ENCODE results near the gene COLEC12. TPM values are rescaled to one million over a fixed set of nuclear protein-coding genes. Genes with fewer than 3 reads are reported as not detected.
A peak's percentile ranks its signal among the peaks of the same experiment; 100 is the strongest.

The COLEC12 gene
- total and polyA plus RNA-seq, 8 donors = 0.35 to 5.5 (median 1.3) TPM

DNA sequence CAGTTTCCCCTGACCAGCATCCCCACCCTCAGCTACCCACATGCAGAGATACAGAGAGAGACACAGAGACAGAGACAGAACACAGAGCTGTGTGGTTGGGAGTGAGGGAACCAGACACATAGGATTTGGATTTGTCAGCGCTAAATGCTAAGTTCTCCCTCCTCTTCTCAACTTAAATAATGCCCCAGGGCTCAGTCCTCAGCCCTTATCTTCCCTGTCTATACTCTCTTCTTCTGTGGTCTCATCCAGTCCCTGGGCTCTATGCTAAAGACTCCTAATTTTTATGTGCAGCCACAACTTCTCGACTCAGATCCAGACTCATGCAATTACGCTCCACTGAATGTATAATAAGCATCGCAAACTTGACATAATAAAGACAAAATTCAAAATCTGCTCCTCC lies 47.1 kb downstream of the COLEC12 start:
- DNase-seq = no peak
- intact Hi-C loops (cut with DNase I) = no loop called here
- no peaks in the 10 kb centered on the region for H3K9me3 ChIP-seq
- H3K27ac ChIP-seq = no peak overlapping the region
- FAIRE-seq = no peak
- H3K4me1 ChIP-seq = peaks cover 5 to 16% (median 9%) of the 10 kb centered on the region in 3 donors
- H3K4me3 ChIP-seq = no peak overlapping the region
- ATAC-seq = no peak
- TF ChIP-seq, protein P1, sequence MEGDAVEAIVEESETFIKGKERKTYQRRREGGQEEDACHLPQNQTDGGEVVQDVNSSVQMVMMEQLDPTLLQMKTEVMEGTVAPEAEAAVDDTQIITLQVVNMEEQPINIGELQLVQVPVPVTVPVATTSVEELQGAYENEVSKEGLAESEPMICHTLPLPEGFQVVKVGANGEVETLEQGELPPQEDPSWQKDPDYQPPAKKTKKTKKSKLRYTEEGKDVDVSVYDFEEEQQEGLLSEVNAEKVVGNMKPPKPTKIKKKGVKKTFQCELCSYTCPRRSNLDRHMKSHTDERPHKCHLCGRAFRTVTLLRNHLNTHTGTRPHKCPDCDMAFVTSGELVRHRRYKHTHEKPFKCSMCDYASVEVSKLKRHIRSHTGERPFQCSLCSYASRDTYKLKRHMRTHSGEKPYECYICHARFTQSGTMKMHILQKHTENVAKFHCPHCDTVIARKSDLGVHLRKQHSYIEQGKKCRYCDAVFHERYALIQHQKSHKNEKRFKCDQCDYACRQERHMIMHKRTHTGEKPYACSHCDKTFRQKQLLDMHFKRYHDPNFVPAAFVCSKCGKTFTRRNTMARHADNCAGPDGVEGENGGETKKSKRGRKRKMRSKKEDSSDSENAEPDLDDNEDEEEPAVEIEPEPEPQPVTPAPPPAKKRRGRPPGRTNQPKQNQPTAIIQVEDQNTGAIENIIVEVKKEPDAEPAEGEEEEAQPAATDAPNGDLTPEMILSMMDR (IDR thresholded peaks at IDR 0.05) = no peak
- no peaks in the 10 kb centered on the region for H3K36me3 ChIP-seq
- WGBS, 2 donors = 93 to 94% methylated on average over 4 of the region's 4 CpGs
- H3K27me3 ChIP-seq = no peaks in the 10 kb centered on the region

DNA sequence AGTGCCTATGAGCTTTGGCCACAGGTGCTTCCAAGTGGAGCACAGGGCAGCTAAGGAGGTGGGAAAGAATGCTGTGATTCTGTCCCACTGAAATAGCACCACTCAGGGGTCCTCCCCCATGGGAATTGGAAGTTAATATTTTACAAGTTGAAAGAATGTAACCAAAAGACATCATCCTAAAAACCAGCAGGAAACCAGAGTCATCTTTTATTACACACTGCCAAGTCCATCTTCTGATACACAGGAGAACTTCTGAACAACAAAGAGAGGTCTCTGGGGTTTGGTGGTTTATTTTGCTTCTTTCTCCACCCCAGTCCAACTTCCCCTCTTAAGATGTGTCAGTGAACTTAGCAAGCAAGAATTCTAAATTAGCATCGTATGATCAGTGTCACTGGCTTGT lies 47.7 kb downstream of the COLEC12 start:
- 70 to 76% methylated on average over 1 of the region's 1 CpG for WGBS, 2 donors
- Histone ChIP-seq H3K27ac (no peak overlapping the region), H3K4me1 (peaks cover 6 to 16% (median 9%) of the 10 kb centered on the region in 3 donors), H3K4me3 (no peak overlapping the region), H3K9me3 (no peaks in the 10 kb centered on the region), H3K36me3 (no peaks in the 10 kb centered on the region), H3K27me3 (no peaks in the 10 kb centered on the region)
- no peak for DNase-seq
- ATAC-seq = no peak
- no peak for FAIRE-seq
- TF ChIP-seq, protein P1 (IDR thresholded peaks at IDR 0.05) = no peak
- intact Hi-C loops (cut with DNase I) = no loop called here

DNA sequence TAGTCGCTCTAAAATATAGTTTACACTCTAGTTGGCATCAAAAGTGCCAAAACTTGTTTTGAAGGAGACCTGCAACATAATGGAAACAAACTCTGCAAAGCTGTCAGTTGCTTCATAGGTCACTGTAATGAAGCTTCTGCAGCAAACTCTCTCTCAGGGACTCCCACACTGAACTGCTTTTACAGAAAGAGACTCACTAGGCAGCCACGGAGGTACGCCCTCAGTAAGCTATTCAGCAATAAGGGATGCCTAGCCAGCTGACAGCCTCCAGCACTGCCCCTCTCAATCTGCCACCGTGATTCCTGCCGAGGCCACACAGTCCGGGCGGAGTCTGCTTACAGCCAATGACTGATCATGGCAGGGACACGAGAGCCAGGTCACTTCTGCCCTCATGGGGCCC lies 51.1 kb downstream of the COLEC12 start:
- Histone ChIP-seq H3K27me3 (no peaks in the 10 kb centered on the region), H3K36me3 (no peaks in the 10 kb centered on the region), H3K9me3 (no peaks in the 10 kb centered on the region), H3K4me3 (no peak overlapping the region), H3K4me1 (peaks cover 6 to 16% (median 9%) of the 10 kb centered on the region in 3 donors), H3K27ac (peak overlapping the region; percentile 50 to 70 (median 59))
- no peak for FAIRE-seq
- intact Hi-C loops (cut with DNase I) = no loop called here
- TF ChIP-seq, protein P1 (IDR thresholded peaks at IDR 0.05) = no peak
- peak; percentile 91 to 97 (median 94) for ATAC-seq
- WGBS, 2 donors = 11 to 12% methylated on average over 8 of the region's 8 CpGs
- DNase-seq = peak; percentile 58 to 90 (median 72)

DNA sequence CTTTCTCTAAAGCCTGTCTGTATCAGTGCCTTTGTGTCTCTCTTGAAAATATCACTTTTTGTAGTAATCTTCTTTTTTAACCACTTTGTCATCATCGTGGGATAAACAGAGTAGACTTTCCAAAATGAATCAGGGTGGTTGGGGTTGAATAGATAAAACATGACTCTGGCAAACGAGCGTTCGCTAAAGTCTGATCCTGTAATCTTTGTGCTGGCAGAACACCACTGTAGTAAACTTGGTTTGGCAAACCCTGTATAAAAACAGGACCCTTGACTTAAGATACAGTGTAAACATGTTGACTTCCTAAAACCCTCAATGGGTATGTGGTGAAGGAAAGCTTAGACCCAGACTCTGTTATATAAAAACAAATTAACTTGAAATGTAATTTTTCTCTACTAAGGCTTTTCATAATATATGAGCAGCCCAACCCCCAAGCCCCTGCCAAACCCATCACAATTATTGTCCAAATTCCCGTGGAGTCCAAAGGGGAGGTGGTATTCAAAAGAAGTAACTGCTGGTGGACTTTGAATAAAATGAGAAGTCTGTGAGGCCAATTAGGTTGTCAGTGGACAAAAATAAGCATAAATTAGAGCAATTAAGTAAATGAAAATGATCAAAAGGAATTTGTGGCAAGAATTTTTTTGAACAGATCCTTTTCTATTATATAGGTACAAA lies 52.2 kb downstream of the COLEC12 start:
- peaks cover 6 to 16% (median 9%) of the 10 kb centered on the region in 3 donors for H3K4me1 ChIP-seq
- ATAC-seq (no peak), FAIRE-seq (no peak), DNase-seq (no peak)
- no peaks in the 10 kb centered on the region for H3K36me3 ChIP-seq
- TF ChIP-seq, protein P1 (IDR thresholded peaks at IDR 0.05) = no peak
- intact Hi-C loops (cut with DNase I) = no loop called here
- no peak overlapping the region for H3K4me3 ChIP-seq
- peak overlapping the region in 1 of 4 donors; percentile 70 for H3K27ac ChIP-seq
- H3K9me3 ChIP-seq = no peaks in the 10 kb centered on the region
- no peaks in the 10 kb centered on the region for H3K27me3 ChIP-seq
- 25 to 39% methylated on average over 5 of the region's 5 CpGs for WGBS, 2 donors

DNA sequence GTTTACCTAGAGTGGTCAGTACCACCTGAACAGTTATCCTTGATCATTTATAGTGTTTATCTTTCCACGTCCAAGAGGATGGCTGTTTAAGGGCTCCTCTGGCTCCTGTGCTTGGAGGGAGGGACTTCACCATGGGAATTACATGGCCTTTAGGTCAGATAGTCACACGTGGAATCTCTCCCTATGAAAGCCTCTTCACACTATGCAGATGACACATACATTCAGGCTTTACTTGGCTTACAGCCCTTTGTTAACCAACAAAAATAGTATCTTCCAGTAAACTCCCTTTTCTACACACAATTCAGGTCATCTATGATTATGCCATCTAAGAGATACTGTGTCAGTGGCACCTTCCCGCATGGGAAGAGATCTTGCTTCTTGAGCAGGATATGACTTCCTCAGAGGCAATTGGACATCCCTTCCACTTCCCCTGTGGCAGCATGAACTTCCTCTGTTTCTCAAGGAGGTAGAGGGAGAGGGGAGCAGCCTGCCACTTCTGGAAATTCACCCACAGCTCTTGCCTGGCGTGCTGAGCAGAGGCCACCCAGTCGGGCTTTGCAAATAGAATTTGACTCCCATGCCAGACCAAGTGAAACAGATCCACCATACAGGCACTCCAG lies 53.5 kb downstream of the COLEC12 start:
- Histone ChIP-seq H3K27ac (no peak overlapping the region), H3K4me3 (no peak overlapping the region), H3K4me1 (peaks cover 6 to 16% (median 9%) of the 10 kb centered on the region in 3 donors), H3K36me3 (no peaks in the 10 kb centered on the region), H3K9me3 (no peaks in the 10 kb centered on the region), H3K27me3 (no peaks in the 10 kb centered on the region)
- intact Hi-C loops (cut with DNase I) = no loop called here
- FAIRE-seq = no peak
- 49 to 61% methylated on average over 5 of the region's 5 CpGs for WGBS, 2 donors
- TF ChIP-seq, protein P1 (IDR thresholded peaks at IDR 0.05) = no peak
- no peak for ATAC-seq
- no peak for DNase-seq
